Rectal smooth muscle tissue (tissue), 1 donor: ENCODE data around the gene COL18A1.
"Not testable (repeated sequence)": the region's sequence is repeated elsewhere in the genome, so short reads cannot be mapped to it uniquely, and the experiment has no call there.

ENCODE experiments used
- H3K27ac ChIP-seq: one replicate; pipeline ENCODE4 v1.7.0; 2013; ENCODE audit warnings: low read depth, low read length, inconsistent platforms
- H3K27me3 ChIP-seq: one replicate; pipeline ENCODE4 v1.7.0; 2013; ENCODE audit warnings: low read length; ENCODE audit not compliant: control insufficient read depth, insufficient read depth
- H3K36me3 ChIP-seq: one replicate; pipeline ENCODE4 v1.7.0; 2013; ENCODE audit warnings: low read length; ENCODE audit not compliant: control insufficient read depth, insufficient read depth
- H3K4me1 ChIP-seq: one replicate; pipeline ENCODE4 v1.7.0; 2013; ENCODE audit warnings: low read length; ENCODE audit not compliant: control insufficient read depth, insufficient read depth
- H3K4me3 ChIP-seq: one replicate; pipeline ENCODE4 v1.7.0; 2013; ENCODE audit warnings: low read length
- H3K9ac ChIP-seq: one replicate; pipeline ENCODE4 v1.7.0; 2013; ENCODE audit warnings: low read length

Gene COL18A1

GRCh38 chr21:45502006-45502345 lies 97.0 kb downstream of the COL18A1 start:
- Histone ChIP-seq H3K9ac (no peak overlapping the region), H3K4me3 (no peak overlapping the region), H3K27ac (no peak overlapping the region), H3K36me3 (no peaks in the 10 kb centered on the region), H3K27me3 (no peaks in the 10 kb centered on the region), H3K4me1 (no peaks in the 10 kb centered on the region)

DNA sequence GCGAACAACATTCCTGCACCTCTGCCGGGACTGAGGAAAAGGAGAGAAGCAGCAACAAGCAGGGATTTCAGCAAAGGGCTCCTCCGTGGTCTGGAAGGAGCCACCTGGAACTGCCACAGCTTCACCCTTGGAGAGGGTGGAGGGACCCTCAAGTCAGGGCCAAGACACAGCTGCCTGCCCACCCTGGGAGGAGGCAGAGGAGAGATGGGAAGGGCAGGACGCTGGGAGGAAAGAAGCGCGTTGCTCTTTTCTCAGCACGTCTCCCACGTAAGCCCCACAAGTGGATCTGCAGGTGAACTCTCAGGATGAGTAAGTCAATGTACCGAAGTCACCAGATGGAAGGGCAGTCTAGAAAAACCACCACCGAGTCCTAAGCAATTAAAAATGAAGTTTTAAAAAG lies 97.6 kb downstream of the COL18A1 start:
- H3K4me1 ChIP-seq, result no peaks in the 10 kb centered on the region
- no peaks in the 10 kb centered on the region for H3K36me3 ChIP-seq
- H3K27me3 ChIP-seq, result peaks cover 2% of the 10 kb centered on the region
- H3K4me3 ChIP-seq, result no peak overlapping the region
- H3K27ac ChIP-seq, result no peak overlapping the region
- H3K9ac ChIP-seq, result no peak overlapping the region

- not testable (repeated sequence) for H3K36me3 ChIP-seq, H3K27ac ChIP-seq
These were observed 98.3 kb downstream of the COL18A1 start for GRCh38 chr21:45503226-45503625.

GRCh38 chr21:45504021-45504515 lies 99.1 kb downstream of the COL18A1 start:
- Histone ChIP-seq H3K36me3 (no peaks in the 10 kb centered on the region), H3K4me3 (no peak overlapping the region), H3K27me3 (peaks cover 3% of the 10 kb centered on the region), H3K27ac (no peak overlapping the region), H3K9ac (no peak overlapping the region), H3K4me1 (no peaks in the 10 kb centered on the region)

More at GRCh38 chr21:45503226-45503625, 98.3 kb downstream of the COL18A1 start:
- not testable (repeated sequence) for H3K4me3 ChIP-seq, H3K27me3 ChIP-seq, H3K9ac ChIP-seq, H3K4me1 ChIP-seq

GRCh38 chr21:45504516-45505415 lies 99.8 kb downstream of the COL18A1 start:
- Histone ChIP-seq H3K9ac (no peak overlapping the region), H3K4me1 (no peaks in the 10 kb centered on the region)

GRCh38 chr21:45505416-45506021 lies 100.6 kb downstream of the COL18A1 start:
- no peak overlapping the region for H3K27ac ChIP-seq
- no peaks in the 10 kb centered on the region for H3K4me1 ChIP-seq
- H3K4me3 ChIP-seq, result no peak overlapping the region
- no peaks in the 10 kb centered on the region for H3K36me3 ChIP-seq
- no peak overlapping the region for H3K9ac ChIP-seq
- peaks cover 3% of the 10 kb centered on the region for H3K27me3 ChIP-seq

More at GRCh38 chr21:45504516-45505415, 99.8 kb downstream of the COL18A1 start:
- no peaks in the 10 kb centered on the region for H3K36me3 ChIP-seq
- H3K27ac ChIP-seq, result no peak overlapping the region
- H3K4me3 ChIP-seq, result no peak overlapping the region
- H3K27me3 ChIP-seq, result peaks cover 3% of the 10 kb centered on the region

DNA sequence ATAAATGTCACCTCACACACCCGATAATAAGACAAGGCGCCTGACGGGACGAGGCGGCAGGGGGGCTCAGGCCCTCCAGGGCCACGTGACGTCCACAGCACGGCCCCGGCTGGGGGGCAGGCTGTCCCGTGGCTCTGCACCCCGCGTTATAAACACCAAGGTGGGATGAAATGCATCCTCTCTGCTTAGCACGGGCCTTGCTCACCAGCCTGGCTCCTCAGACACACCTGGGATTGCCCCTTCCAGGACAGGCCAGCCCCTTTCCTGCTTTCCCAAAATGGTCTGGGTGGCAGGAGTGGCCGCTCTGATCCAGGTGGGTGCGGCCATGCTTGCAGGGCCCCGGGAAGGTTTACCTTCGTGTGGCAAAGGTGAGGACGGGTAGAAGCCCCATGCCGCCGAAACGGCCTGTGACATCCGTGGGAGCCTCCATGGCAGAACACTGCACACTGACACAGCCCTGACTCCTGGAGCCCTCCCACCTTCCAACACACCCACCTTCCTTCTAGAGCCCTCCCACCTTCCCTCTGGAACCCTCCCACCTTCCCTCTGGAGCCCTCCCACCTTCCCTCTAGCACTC lies 101.4 kb downstream of the COL18A1 start:
- no peaks in the 10 kb centered on the region for H3K4me1 ChIP-seq
- no peak overlapping the region for H3K27ac ChIP-seq
- no peak overlapping the region for H3K4me3 ChIP-seq
- peaks cover 3% of the 10 kb centered on the region for H3K27me3 ChIP-seq
- H3K36me3 ChIP-seq, result peaks cover 2% of the 10 kb centered on the region
- H3K9ac ChIP-seq, result no peak overlapping the region

GRCh38 chr21:45506836-45507522 lies 102.0 kb downstream of the COL18A1 start:
- Histone ChIP-seq H3K4me3 (no peak overlapping the region), H3K9ac (no peak overlapping the region), H3K4me1 (no peaks in the 10 kb centered on the region), H3K27me3 (peaks cover 3% of the 10 kb centered on the region), H3K27ac (no peak overlapping the region), H3K36me3 (peaks cover 2% of the 10 kb centered on the region)

- no peak overlapping the region for H3K9ac ChIP-seq
- no peak overlapping the region for H3K4me3 ChIP-seq
- H3K27ac ChIP-seq, result no peak overlapping the region
- H3K36me3 ChIP-seq, result peaks cover 2% of the 10 kb centered on the region
- H3K27me3 ChIP-seq, result peaks cover 3% of the 10 kb centered on the region
- H3K4me1 ChIP-seq, result no peaks in the 10 kb centered on the region
These were observed 102.5 kb downstream of the COL18A1 start for GRCh38 chr21:45507523-45507875.

DNA sequence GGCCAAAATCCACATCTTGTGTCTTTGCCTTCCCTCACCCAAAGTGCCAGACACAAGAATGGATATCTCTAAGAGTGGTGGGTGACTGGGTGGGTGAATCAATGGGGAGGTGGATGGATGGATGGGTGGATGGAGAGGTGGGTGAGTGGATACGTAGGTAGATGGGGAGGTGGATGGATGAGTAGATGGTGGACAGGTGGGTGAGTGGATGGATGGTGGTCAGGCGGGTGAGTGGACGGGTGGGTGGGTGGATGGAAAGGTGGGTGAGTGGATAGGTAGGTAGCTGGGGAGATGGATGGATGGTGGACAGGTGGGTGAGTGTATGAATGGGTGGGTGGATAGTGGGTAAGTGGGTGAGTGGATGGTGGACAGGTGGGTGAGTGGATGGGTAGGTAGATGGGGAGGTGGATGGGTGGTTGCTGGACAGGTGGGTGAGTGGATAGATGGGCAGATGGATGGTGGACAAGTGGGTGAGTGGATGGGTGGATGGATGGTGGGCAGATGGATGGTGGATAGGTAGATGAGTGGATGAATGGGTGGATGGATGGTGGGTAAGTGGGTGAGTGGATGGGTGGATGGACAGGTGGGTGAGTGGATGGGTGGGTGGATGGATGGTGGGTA lies 103.0 kb downstream of the COL18A1 start:
- H3K4me3 ChIP-seq, result no peak overlapping the region
- H3K27ac ChIP-seq, result no peak overlapping the region
- peaks cover 3% of the 10 kb centered on the region for H3K27me3 ChIP-seq
- H3K4me1 ChIP-seq, result no peaks in the 10 kb centered on the region
- no peak overlapping the region for H3K9ac ChIP-seq
- peaks cover 2% of the 10 kb centered on the region for H3K36me3 ChIP-seq

DNA sequence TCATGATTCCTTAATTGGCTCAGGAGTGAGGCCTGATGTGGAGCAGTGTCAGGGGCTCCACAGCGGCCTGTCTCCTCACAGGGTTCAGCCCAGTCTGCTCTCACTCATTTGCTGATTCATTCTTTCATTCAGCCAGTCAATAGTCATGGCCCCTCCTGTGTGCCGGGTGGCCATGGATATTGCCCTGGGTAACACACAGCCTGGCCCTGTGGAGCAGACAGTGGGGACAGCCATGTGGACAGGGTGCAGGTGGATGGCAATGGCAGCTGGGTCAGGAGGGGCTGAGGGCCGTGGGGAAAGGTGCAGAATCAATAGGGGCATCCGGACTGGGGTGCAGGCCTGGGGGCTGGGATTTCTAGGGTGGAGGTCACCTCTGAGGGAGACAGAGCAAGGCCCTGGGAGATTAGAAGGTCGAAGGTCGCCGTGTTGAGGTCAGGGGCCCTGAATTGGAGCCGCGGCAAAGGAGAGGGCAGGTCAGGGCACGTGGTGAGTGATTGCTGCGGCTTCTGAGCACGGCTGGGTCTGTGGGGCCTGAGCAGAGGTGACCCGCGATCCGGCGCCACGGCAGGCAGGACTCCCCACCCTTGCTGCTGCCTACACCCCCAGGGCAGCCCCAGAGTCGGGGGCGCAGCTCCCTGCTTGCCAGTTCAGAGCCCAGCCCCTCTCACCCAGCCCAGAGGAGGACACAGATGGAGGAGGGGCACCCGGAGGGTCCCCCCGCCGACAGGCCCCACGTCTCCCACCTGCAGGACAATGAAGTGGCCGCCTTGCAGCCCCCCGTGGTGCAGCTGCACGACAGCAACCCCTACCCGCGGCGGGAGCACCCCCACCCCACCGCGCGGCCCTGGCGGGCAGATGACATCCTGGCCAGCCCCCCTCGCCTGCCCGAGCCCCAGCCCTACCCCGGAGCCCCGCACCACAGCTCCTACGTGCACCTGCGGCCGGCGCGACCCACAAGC lies 103.9 kb downstream of the COL18A1 start:
- Histone ChIP-seq H3K4me1 (no peaks in the 10 kb centered on the region), H3K4me3 (no peak overlapping the region), H3K36me3 (peaks cover 2% of the 10 kb centered on the region), H3K9ac (no peak overlapping the region), H3K27ac (no peak overlapping the region), H3K27me3 (peaks cover 3% of the 10 kb centered on the region)
